ENCODE measurements around the gene TMEM88. TPM values are rescaled to one million over a fixed set of nuclear protein-coding genes. Genes with fewer than 3 reads are reported as not detected.
"Not testable (repeated sequence)": the region's sequence is repeated elsewhere in the genome, so short reads cannot be mapped to it uniquely, and the experiment has no call there.

The TMEM88 gene, protein sequence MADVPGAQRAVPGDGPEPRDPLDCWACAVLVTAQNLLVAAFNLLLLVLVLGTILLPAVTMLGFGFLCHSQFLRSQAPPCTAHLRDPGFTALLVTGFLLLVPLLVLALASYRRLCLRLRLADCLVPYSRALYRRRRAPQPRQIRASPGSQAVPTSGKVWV
- total RNA-seq = 32.6 TPM
- long read RNA-seq, transcript TMEM88-201 (2 exons, 875 nt) = major isoform, 10 of 13 reads
- long read RNA-seq, partial matches to known transcripts = 0 of 13 reads
- long read RNA-seq, other reads (novel, unspliced or antisense) = 2 of 13 reads

DNA sequence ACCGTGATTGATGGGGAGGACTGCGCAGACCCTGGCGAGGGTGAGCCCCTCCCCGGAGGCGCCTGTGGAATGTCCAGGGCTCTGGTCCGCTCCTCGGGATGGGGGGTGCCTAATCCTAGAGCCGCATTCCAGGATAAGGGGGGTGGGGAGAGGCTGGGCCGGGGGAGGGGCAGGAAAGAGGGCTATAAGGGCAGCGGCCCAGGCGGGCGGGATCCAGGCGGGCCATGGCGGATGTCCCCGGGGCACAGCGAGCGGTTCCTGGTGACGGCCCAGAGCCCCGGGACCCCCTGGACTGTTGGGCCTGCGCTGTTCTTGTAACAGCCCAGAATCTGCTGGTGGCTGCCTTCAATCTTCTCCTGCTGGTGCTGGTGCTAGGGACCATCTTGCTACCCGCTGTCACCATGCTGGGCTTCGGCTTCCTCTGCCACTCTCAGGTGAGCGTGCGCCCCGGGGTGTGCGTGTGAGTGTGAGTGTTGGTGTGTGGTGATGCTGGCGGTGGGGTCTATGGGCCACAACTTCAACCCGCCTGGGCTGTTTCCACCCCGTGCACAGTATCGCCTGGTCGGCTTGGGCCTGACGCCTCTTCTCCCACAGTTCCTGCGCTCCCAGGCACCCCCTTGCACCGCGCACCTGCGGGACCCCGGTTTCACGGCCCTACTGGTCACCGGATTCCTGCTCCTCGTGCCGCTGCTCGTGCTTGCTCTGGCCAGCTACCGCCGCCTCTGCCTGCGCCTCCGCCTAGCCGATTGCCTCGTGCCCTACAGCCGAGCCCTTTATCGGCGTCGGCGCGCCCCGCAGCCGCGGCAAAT lies at the start of gene TMEM88:
Gene TMEM88, plus strand, starts transcription at position 216 of the 809 bp plus-strand sequence. Its CDS starts 9 bp downstream, at position 225.
- no peak for ATAC-seq
- intact Hi-C loops (cut with micrococcal nuclease) = loop anchor here (5.0 kb wide), 1 partner anchor 33 kb away; no protein-coding TSS in a partner anchor
- peak; percentile 62 for DNase-seq

DNA sequence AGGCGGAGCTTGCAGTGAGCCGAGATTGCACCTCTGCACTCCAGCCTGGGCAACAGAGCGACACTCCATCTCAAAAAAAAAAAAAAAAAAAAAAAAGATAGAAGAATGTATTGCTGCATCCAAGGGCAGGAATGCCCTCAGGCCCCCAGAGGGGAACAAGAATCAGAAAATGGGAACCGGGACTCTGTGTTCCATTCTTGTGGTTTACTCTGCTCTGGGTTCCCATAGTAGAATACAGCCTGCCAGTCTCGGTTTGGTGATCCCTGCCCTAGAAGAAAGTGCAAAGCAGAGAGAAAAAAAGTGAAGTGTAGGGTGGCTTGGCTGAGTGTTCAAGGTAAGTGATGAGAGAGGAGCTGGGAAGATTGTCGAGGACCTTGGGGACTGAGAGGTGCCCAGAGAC lies 48.3 kb upstream of the TMEM88 start:
- DNase-seq (no peak), ATAC-seq (no peak)
- intact Hi-C loops (cut with micrococcal nuclease) = no loop called here

DNA sequence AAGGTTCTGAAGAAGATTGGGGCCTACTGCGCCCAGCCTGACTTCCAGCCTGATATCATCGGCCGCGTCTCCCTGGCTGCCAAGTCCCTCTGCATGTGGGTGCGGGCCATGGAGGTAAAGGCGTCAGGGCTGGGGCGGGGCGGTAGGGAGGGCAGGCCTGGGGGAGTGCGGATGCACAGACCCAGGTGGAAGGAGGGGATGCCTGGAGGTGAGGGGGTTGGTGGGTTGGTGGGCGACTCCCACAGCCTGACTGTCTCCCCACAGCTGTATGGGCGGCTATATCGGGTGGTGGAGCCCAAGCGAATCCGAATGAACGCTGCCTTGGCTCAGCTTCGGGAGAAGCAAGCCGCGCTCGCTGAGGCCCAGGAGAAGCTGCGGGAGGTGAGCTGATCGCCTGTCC lies 47.7 kb upstream of the TMEM88 start:
- DNase-seq (no peak), ATAC-seq (no peak)
- intact Hi-C loops (cut with micrococcal nuclease) = no loop called here

DNA sequence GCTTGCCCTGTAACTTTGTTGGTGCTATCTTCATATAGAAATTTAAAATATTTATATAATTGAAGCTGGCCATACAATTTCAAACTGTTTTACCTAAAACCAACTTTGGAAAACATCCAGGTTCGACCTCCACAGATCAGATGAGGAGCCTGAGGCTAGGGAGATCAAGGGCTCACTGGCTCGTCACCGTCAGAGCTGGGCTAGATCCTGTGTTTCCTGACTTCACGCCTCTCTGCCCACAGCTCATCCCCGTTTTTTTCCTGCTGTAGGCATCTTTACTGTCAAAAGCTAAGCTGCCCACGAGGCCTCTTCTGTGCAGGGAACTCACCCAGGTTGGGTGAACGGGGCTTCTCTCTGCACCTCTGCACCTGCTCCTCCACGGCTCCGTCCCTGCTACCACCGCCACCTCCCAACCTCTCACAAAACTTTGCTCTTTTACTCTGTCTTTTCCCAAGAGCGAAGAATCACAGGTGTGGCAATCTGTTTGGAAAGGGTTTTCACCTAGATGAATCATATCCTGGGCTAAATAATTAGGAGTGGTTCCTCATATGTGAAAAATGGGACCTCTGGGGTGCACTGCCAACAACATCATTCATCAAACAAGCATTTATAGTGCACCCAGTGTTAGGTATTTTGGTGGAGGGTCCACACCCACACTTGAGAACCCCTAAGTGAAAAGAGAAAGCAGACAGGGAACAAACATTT lies 45.6 kb upstream of the TMEM88 start:
- DNase-seq = no peak
- intact Hi-C loops (cut with micrococcal nuclease) = no loop called here

DNA sequence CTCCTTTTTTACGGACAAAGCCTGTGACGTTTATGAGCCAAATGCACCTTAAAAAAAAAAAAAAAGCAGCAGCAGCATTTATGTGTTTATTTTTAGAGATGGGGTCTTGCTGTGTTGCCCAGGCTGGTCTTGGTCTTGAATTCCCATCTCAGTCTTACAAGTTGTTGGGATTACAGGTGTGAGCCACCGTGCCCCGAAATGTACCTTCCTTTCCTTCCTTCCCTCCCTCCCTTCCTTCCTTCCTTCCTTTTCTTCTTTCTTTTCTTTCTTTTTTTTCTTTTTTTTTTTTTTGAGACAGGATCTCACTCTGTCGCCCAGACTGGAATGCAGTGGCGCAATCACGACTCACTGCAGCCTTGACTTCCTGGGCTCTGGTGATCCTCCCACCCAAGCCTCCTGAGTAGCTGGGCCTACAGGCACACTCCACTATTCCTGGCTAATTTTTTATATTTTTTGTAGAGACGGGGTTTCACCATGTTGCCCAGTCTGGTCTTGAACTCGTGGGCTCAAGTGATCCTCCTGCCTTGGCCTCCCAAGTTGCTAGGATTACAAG lies 45.0 kb upstream of the TMEM88 start:
- ATAC-seq; intact Hi-C loops (cut with micrococcal nuclease); DNase-seq: not testable (repeated sequence)

More for the DNA sequence above, 45.6 kb upstream of the TMEM88 start:
- ATAC-seq = no peak

DNA sequence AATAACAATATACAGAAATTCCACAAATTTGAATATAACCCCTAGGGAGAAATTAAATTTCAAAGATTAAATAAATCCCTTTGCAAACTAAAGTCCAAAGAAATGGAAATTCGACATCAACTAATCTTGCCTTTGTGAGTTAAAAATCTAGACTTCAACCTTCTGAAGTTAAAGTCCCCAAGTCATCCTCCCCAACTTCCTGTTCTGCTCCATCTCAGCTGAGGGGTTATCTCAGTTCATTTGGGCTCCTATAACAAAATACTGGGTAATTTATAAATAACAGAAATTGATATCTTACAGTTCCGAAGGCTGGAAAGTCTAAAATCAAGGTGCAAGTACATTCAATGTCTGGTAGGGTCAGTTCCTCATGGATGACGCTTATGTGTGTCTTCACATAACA lies 43.6 kb upstream of the TMEM88 start:
- intact Hi-C loops (cut with micrococcal nuclease) = no loop called here
- DNase-seq (no peak), ATAC-seq (no peak)

DNA sequence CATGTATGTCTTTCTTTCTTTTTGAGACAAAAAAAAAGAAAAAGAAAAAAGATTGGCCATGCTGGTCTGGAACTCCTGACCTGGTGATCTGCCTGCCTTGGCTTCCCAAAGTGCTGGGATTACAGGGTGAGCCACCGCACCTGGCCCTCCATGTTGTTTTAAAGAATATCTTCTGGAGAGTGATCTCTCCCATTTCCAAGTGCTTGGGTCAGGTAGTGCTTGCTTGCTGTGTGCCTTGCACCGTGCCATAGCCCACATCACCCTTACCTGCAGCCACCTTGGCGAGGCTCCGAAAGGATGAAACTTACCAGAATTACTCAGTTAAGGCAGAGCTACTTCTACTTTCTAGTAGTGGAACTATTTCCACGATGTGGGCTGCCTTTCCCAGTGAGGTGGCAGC lies 39.9 kb upstream of the TMEM88 start:
- DNase-seq = no peak
- intact Hi-C loops (cut with micrococcal nuclease) = no loop called here
- ATAC-seq = no peak

DNA sequence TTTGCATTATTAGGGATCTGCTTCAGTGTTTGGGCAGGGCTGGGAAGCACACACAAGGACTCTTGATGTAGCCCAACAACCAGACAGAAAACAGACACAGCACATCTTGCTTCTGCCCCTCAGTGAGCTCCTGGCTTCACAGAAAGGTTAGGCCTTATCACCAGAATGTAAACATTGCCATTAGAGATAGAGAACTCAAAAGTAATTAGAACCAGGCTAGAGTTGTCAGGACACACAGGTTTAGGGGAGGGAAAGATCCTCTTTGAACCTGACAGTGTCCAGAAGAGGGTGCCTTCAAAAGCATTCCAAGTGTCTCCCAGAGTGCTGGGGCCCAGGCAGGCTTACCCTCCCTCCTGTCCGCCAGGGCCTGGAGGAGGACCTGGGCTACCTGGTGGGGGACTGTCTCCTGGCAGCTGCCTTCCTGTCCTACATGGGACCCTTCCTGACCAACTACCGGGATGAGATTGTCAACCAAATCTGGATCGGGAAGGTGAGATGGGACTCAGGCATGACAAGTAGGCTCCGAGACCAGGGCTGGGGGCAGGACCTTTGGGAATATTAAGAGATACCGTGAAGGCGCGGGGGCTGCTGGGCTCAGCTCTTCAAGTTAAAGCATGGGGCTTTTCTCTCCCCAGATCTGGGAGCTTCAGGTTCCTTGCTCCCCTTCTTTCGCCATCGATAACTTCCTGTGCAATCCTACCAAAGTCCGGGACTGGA lies 37.8 kb upstream of the TMEM88 start:
- DNase-seq (no peak), ATAC-seq (no peak)
- intact Hi-C loops (cut with micrococcal nuclease) = no loop called here

DNA sequence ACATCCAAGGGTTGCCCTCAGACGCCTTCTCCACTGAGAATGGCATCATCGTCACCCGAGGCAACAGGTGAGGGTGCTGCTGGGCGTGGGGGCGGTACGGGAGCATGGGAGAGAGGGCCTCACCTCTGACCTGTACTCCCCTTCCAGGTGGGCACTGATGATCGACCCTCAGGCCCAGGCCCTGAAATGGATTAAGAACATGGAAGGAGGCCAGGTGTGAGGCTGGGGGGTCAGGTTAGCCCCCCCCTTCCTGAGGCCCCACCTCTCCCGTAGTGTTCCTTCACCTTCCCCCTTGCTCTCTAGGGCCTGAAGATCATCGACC lies 37.3 kb upstream of the TMEM88 start:
- no peak for DNase-seq
- intact Hi-C loops (cut with micrococcal nuclease) = no loop called here
- ATAC-seq = no peak

DNA sequence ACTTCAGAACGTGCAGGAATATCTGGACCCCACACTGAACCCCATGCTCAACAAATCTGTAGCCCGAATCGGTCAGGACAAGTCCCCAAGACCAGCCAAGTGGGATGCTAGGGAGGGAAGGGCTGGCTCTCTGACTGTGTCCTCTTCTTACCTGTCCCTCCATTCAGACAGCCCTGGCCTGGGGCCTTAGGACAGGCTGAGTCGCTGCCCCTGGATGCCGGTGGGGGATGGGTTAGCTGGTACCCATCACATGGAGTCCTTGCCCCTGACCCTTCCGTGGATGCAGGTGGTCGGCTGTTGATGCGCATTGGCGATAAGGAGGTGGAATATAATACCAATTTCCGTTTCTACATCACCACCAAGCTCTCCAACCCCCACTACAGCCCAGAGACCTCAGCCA lies 36.8 kb upstream of the TMEM88 start:
- ATAC-seq = no peak
- intact Hi-C loops (cut with micrococcal nuclease) = no loop called here
- no peak for DNase-seq

DNA sequence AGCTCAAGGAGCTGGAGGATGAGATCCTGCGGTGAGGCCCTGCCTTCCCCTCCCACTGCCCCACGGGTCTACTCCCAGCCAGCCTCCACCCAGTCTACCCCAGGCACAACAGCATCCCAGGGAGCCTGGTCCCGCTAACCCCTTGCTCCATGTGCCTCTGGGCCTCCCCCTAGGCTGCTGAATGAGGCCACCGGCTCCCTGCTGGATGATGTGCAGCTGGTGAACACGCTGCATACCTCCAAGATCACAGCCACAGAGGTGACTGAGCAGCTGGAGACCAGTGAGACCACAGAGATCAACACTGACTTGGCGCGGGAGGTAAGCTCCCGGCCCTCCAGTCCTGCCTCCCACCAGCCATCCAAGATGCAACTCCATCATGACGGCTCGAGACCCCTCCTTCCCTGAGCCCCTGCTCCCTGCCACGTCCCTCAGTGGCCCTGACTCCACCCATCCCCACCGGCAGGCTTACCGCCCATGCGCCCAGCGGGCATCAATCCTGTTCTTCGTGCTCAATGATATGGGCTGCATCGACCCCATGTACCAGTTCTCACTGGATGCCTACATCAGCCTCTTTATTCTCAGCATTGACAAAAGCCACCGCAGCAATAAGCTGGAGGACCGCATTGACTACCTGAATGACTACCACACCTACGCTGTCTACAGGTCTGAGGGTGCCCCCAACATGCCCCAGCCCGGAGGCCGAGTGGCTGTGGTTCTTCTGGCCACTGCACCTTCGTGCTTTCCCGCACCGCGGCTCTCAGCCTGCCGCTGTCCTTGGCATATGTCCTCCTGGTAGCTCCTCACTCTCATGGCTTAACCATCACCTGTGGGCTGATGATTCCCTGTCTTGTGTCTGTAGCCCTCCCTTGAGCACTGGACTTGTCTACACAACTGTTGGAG lies 35.9 kb upstream of the TMEM88 start:
- ATAC-seq (no peak), DNase-seq (no peak)
- intact Hi-C loops (cut with micrococcal nuclease) = no loop called here

DNA sequence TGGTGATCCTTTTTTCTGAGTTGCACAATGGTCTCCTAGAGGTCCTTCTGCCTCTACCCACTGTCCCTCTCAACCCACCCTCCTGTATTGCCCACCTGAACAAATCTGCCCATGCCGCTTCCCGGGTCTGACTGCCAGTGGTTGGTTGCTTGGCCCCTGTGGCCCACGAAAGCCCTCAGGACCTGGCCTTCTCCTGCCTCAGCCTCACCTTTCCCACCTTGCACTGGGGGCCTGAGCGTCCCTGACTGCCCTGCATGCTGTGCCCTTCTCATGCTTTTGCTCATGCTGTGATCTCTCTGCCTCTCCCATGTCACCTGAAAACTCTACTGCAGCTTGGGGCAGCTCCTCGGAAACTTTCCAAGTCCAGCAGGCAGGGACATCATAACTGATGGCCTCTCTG lies 34.6 kb upstream of the TMEM88 start:
- ATAC-seq (no peak), DNase-seq (no peak)
- intact Hi-C loops (cut with micrococcal nuclease) = loop anchor here (5.0 kb wide), 1 partner anchor 37 kb away; the partner anchor contains the start of genes CYB5D1, NAA38 and TMEM88

DNA sequence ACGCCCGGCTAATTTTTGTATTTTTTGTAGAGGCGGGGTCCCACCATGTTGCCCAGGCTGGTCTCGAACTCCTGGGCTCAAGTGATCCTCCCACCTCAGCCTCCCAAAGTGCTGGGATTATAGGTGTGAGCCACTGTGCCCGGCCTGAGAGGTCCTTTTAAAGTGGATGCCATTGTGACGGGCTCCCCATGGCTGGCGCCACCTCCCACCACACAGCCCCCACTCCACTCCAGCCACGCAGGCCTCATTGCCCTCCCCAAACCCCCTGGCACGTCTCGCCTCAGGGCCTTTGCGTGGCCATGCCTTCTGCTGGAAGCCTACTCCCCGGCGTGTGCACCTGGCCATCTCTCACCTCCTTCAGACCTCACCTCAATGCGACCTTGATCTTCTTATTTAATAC lies 32.7 kb upstream of the TMEM88 start:
- intact Hi-C loops (cut with micrococcal nuclease) = loop anchor here (5.0 kb wide), 1 partner anchor 35 kb away; the partner anchor contains the start of genes CYB5D1, NAA38 and TMEM88
- no peak for DNase-seq
- no peak for ATAC-seq

DNA sequence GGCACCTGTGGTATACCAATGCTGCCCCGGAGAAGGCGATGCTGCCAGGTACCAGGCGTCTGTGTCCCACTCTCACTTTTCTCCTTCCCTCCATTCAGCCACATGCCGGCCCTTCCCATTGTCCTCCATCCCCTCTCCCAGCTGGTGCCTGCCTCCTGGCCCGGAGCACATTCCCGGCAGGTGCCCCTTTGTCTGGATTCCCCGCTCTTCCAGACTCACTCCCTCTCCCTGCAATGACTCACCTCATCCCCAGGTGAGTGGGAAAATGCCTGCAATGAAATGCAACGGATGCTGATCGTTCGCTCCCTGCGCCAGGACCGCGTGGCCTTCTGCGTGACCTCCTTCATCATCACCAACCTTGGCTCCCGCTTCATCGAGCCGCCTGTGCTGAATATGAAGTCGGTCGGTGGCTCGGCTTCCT lies 31.3 kb upstream of the TMEM88 start:
- no peak for DNase-seq
- intact Hi-C loops (cut with micrococcal nuclease) = loop anchor here (5.0 kb wide), 1 partner anchor 34 kb away; the partner anchor contains the start of genes CYB5D1, NAA38 and TMEM88
- ATAC-seq = no peak

DNA sequence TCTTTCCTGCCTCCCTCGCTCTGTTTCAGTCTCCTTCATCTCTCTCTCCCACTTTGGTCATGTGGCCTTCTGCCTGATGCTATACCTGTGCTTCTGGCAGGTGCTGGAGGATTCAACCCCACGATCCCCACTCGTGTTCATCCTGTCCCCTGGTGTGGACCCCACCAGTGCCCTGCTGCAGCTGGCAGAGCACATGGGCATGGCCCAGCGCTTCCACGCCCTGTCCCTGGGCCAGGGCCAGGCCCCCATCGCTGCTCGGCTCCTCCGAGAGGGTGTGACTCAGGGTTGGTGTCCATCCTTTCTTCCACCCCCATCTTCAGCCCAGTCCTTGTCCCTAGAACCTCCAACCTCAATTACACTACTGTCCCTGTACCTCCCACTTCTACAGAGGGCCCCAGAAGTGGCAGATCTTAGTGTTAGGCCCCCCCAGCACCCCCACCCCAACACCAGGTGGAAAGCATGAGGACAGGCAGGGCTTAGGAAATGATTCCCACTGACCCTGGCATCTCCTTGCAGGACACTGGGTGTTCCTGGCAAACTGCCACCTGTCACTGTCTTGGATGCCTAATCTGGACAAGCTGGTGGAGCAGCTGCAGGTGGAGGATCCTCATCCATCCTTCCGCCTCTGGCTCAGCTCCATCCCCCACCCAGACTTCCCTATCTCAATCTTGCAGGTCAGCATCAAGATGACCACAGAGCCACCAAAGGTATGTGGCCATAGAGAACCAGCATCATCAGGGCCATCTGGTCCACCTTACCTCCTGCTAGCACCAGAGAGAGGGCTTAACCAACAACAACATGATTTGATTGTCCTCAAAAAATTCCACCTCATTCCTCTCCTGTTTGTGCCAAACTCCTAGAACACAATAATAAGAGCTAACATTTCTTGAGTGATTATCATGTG lies 30.6 kb upstream of the TMEM88 start:
- intact Hi-C loops (cut with micrococcal nuclease) = loop anchor here (5.0 kb wide), 1 partner anchor 33 kb away; the partner anchor contains the start of genes CYB5D1, NAA38 and TMEM88
- ATAC-seq (no peak), DNase-seq (no peak)

DNA sequence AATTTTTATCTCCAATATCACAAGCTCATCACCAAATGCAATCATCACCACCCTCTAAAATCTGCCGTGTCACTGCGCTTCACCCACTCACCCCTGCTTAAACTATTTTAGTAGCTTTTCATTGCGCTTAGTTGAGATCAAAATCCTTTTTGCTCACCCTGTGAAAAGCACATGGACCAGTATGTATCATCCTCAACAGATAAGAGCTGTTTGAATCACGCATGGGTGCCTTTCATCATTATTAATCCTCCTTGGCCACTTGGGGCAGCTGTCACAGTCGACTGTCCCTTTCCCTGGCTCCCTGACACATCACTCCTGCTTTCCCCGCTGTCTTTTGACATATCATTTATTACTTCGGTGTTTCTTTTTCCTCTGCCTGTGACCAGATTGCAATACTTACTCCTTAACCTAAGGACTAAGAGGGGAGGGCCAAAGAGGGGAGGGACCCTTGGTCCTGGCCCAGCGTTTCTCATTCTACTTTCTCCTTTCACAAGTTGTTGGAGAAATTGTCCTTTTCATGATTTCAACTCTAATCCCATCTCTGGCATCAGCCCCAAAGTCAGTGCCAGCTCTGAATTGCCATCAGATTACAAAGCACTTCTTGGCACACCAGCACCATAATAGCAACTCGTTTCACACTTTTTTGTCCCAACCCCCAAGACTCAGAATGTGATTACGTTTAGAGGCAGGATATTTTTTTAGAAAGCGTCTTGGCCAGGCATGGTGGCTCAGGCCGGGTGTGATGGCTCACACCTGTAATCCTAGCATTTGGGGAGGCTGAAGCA lies 29.5 kb upstream of the TMEM88 start:
- intact Hi-C loops (cut with micrococcal nuclease) = no loop called here
- no peak for DNase-seq
- ATAC-seq = no peak
